Measurements from ENCODE around the gene ARL8B. TPM values are rescaled to one million over a fixed set of nuclear protein-coding genes. Genes with fewer than 3 reads are reported as not detected.
"Not testable (repeated sequence)": the region's sequence is repeated elsewhere in the genome, so short reads cannot be mapped to it uniquely, and the experiment has no call there.

The ARL8B gene
- total RNA-seq, 4 donors from 2014 or later = 60.3 to 74.4 (median 66.0) TPM

GRCh38 chr3:5096336-5097008 is 25.6 kb upstream of the ARL8B start:
- Histone ChIP-seq H3K27ac (no peak overlapping the region), H3K36me3 (no peaks in the 10 kb centered on the region), H3K4me3 (peak overlapping the region; percentile 39), H3K27me3 (no peaks in the 10 kb centered on the region), H3K9me3 (no peaks in the 10 kb centered on the region), H3K4me1 (peaks cover 7% of the 10 kb centered on the region)
- peak in 1 of 2 donors; percentile 38 for DNase-seq (ENCODE audit: low spot score in 2 of 2)
- TF ChIP-seq POLR2A (IDR thresholded peaks at IDR 0.05) (no peak), CTCF (IDR thresholded peaks at IDR 0.05) (no peak), POLR2AphosphoS5 (IDR thresholded peaks at IDR 0.05) (no peak), EP300 (IDR thresholded peaks at IDR 0.05) (no peak)
- WGBS = 53% methylated on average over 11 of the region's 11 CpGs

- 80% methylated on average over 4 of the region's 4 CpGs for WGBS
- no peak for DNase-seq (ENCODE audit: low spot score in 2 of 2)
- Histone ChIP-seq H3K9me3 (no peaks in the 10 kb centered on the region), H3K4me1 (peaks cover 7% of the 10 kb centered on the region), H3K27ac (no peak overlapping the region), H3K4me3 (no peak overlapping the region), H3K36me3 (no peaks in the 10 kb centered on the region), H3K27me3 (no peaks in the 10 kb centered on the region)
- TF ChIP-seq EP300 (IDR thresholded peaks at IDR 0.05) (no peak), POLR2A (IDR thresholded peaks at IDR 0.05) (no peak), POLR2AphosphoS5 (IDR thresholded peaks at IDR 0.05) (no peak), CTCF (IDR thresholded peaks at IDR 0.05) (no peak)
These were observed 23.7 kb upstream of the ARL8B start for GRCh38 chr3:5098346-5098745.

GRCh38 chr3:5102532-5102931 is 19.6 kb upstream of the ARL8B start:
- Histone ChIP-seq H3K4me3 (no peak overlapping the region), H3K27ac (no peak overlapping the region), H3K9me3 (no peaks in the 10 kb centered on the region), H3K27me3 (no peaks in the 10 kb centered on the region), H3K4me1 (no peaks in the 10 kb centered on the region), H3K36me3 (no peaks in the 10 kb centered on the region)
- TF ChIP-seq EP300 (IDR thresholded peaks at IDR 0.05) = no peak
- no peak for TF ChIP-seq CTCF (IDR thresholded peaks at IDR 0.05)
- no peak for TF ChIP-seq POLR2A (IDR thresholded peaks at IDR 0.05)
- no peak for TF ChIP-seq POLR2AphosphoS5 (IDR thresholded peaks at IDR 0.05)
- no peak for DNase-seq (ENCODE audit: low spot score in 2 of 2)
- 83% methylated on average over 3 of the region's 3 CpGs for WGBS

GRCh38 chr3:5103743-5104142 is 18.3 kb upstream of the ARL8B start:
- no peak overlapping the region for H3K4me3 ChIP-seq
- no peaks in the 10 kb centered on the region for H3K4me1 ChIP-seq
- 83% methylated on average over 3 of the region's 3 CpGs for WGBS
- H3K36me3 ChIP-seq = no peaks in the 10 kb centered on the region
- no peaks in the 10 kb centered on the region for H3K9me3 ChIP-seq
- H3K27ac ChIP-seq = no peak overlapping the region
- peak in 1 of 2 donors; percentile 13 for DNase-seq (ENCODE audit: low spot score in 2 of 2)
- no peaks in the 10 kb centered on the region for H3K27me3 ChIP-seq
- TF ChIP-seq POLR2A (IDR thresholded peaks at IDR 0.05) (no peak), POLR2AphosphoS5 (IDR thresholded peaks at IDR 0.05) (no peak), CTCF (IDR thresholded peaks at IDR 0.05) (no peak), EP300 (IDR thresholded peaks at IDR 0.05) (no peak)

GRCh38 chr3:5105050-5105449 is 17.0 kb upstream of the ARL8B start:
- Histone ChIP-seq H3K36me3 (no peaks in the 10 kb centered on the region), H3K27ac (no peak overlapping the region), H3K9me3 (no peaks in the 10 kb centered on the region), H3K4me1 (no peaks in the 10 kb centered on the region), H3K4me3 (no peak overlapping the region), H3K27me3 (no peaks in the 10 kb centered on the region)
- DNase-seq (ENCODE audit: low spot score in 2 of 2) = peak in 1 of 2 donors; percentile 11
- WGBS = 75% methylated on average over 7 of the region's 7 CpGs
- no peak for TF ChIP-seq POLR2A (IDR thresholded peaks at IDR 0.05)

- not testable (repeated sequence) for H3K9me3 ChIP-seq, H3K4me1 ChIP-seq, H3K36me3 ChIP-seq, H3K27ac ChIP-seq, H3K4me3 ChIP-seq, H3K27me3 ChIP-seq
- WGBS = 71% methylated on average over 9 of the region's 9 CpGs
- DNase-seq (ENCODE audit: low spot score in 2 of 2) = peak in 1 of 2 donors; percentile 49
These were observed 15.7 kb upstream of the ARL8B start for GRCh38 chr3:5106371-5106770.

- H3K4me1 ChIP-seq, H3K9me3 ChIP-seq, H3K36me3 ChIP-seq, H3K4me3 ChIP-seq, H3K27me3 ChIP-seq, H3K27ac ChIP-seq: not testable (repeated sequence)
- DNase-seq (ENCODE audit: low spot score in 2 of 2) = peak in 1 of 2 donors; percentile 11
- 65% methylated on average over 2 of the region's 2 CpGs for WGBS
These were observed 15.2 kb upstream of the ARL8B start for GRCh38 chr3:5106933-5107334.
